IMR-90 (cell line): Measurements from ENCODE around the gene ZSCAN30. TPM values are rescaled to one million over a fixed set of nuclear protein-coding genes. Genes with fewer than 3 reads are reported as not detected.

Experiments
- ATAC-seq: fragments of 200-7000 bp; cut with Tn5 transposase; 2 replicates; pipeline ENCODE4 v1.9.1; 2020; ENCODE audit warnings: low read depth, mild to moderate bottlenecking, moderate library complexity
- BruUV-seq: library from RNA; stranded (reverse); fragments of 400-500 nt; replicated peaks from 2 replicates; lab custom pipeline; 2021; lab: Mats Ljungman, UMichigan
- CTCF ChIA-PET: fragments of 300-600 bp; formaldehyde crosslinking; extraction: SDS; loops from one replicate; lab custom pipeline; 2021; ENCODE audit warnings: antibody characterized with exemption; lab: Yijun Ruan, JAX
- POLR2A ChIA-PET: fragments of 300-600 bp; sonication (Branson Sonifier 250); formaldehyde crosslinking; loops from one replicate; lab custom pipeline; 2022; ENCODE audit warnings: antibody characterized with exemption; ENCODE audit not compliant: unreplicated experiment; lab: Charles Lee
- DNase-seq: peaks from one replicate; pipeline ENCODE4 v3.0.0; 2013
- H2AFZ ChIP-seq: replicated peaks from 2 replicates; pipeline ENCODE3; 2013; ENCODE audit warnings: low read length, mild to moderate bottlenecking; ENCODE audit not compliant: poor library complexity
- H2AK5ac ChIP-seq: 2 replicates; pipeline ENCODE4 v1.6.1; 2013; ENCODE audit warnings: low read depth, low read length, inconsistent platforms
- H2AK9ac ChIP-seq: replicated peaks from 2 replicates; pipeline ENCODE3; 2013; ENCODE audit warnings: mild to moderate bottlenecking, low read depth, low read length, moderate library complexity; ENCODE audit not compliant: poor library complexity
- H2BK120ac ChIP-seq: 2 replicates; pipeline ENCODE4 v1.6.1; 2013; ENCODE audit warnings: low read depth, low read length, inconsistent platforms
- H2BK15ac ChIP-seq: 3 replicates; pipeline ENCODE4 v1.6.1; 2013; ENCODE audit warnings: low read depth, low read length, inconsistent platforms
- H2BK20ac ChIP-seq: 2 replicates; pipeline ENCODE4 v1.6.1; 2013; ENCODE audit warnings: low read depth, mild to moderate bottlenecking, inconsistent platforms, low read length, moderate library complexity
- H2BK5ac ChIP-seq: 2 replicates; pipeline ENCODE4 v1.6.1; 2013; ENCODE audit warnings: mild to moderate bottlenecking, low read depth, low read length, inconsistent platforms; ENCODE audit not compliant: poor library complexity, severe bottlenecking
- H3K14ac ChIP-seq: replicated peaks from 2 replicates; pipeline ENCODE4 v1.6.1; 2013; ENCODE audit warnings: low read depth, low read length, inconsistent platforms
- H3K18ac ChIP-seq: 2 replicates; pipeline ENCODE4 v1.6.1; 2013; ENCODE audit warnings: low read depth, low read length, control low read depth
- H3K23ac ChIP-seq: 2 replicates; pipeline ENCODE4 v1.6.1; 2013; ENCODE audit warnings: low read depth, low read length, inconsistent platforms
- H3K27ac ChIP-seq: 2 replicates; pipeline ENCODE4 v1.5.1; 2013; ENCODE audit warnings: mild to moderate bottlenecking, control low read depth, low read length; ENCODE audit not compliant: insufficient read depth
- H3K27me3 ChIP-seq: 2 replicates; pipeline ENCODE4 v1.6.1; 2013; ENCODE audit warnings: low read length; ENCODE audit not compliant: control insufficient read depth, insufficient read depth
- H3K36me3 ChIP-seq: 2 replicates; pipeline ENCODE4 v1.6.1; 2013; ENCODE audit warnings: low read length, mixed read lengths; ENCODE audit not compliant: control insufficient read depth, insufficient read depth
- H3K4ac ChIP-seq: 2 replicates; pipeline ENCODE4 v1.6.1; 2013; ENCODE audit warnings: low read depth, low read length, inconsistent platforms
- H3K4me1 ChIP-seq: 2 replicates; pipeline ENCODE4 v1.6.1; 2013; ENCODE audit warnings: low read length, mixed read lengths; ENCODE audit not compliant: control insufficient read depth, insufficient read depth
- H3K4me2 ChIP-seq: 2 replicates; pipeline ENCODE4 v1.6.1; 2013; ENCODE audit warnings: low read depth, mild to moderate bottlenecking, control low read depth, low read length, moderate library complexity
- H3K4me3 ChIP-seq: 2 replicates; pipeline ENCODE4 v1.5.1; 2013; ENCODE audit warnings: low read depth, mild to moderate bottlenecking, control low read depth, low read length, moderate library complexity; ENCODE audit not compliant: insufficient read depth
- H3K56ac ChIP-seq: 2 replicates; pipeline ENCODE4 v1.6.1; 2013; ENCODE audit warnings: low read length, inconsistent platforms; ENCODE audit not compliant: insufficient read depth; ENCODE audit errors: extremely low read depth
- H3K79me1 ChIP-seq, 2 experiments: 2 replicates each; pipeline ENCODE4 v1.6.1; 2013; ENCODE audit warnings: low read length in 2 of 2, inconsistent platforms in 1 of 2, low read depth in 1 of 2
- H3K9ac ChIP-seq: 2 replicates; pipeline ENCODE4 v1.6.1; 2013; ENCODE audit warnings: low read depth, low read length, control low read depth
- H3K9me1 ChIP-seq: 2 replicates; pipeline ENCODE4 v1.6.1; 2013; ENCODE audit warnings: low read length, inconsistent platforms; ENCODE audit not compliant: insufficient read depth
- H3K9me3 ChIP-seq: 2 replicates; pipeline ENCODE4 v1.6.1; 2013; ENCODE audit warnings: low read length; ENCODE audit not compliant: control insufficient read depth, insufficient read depth
- H4K20me1 ChIP-seq: 2 replicates; pipeline ENCODE4 v1.6.1; 2013; ENCODE audit warnings: low read length, inconsistent platforms; ENCODE audit not compliant: insufficient read depth
- H4K5ac ChIP-seq: 2 replicates; pipeline ENCODE4 v1.6.1; 2013; ENCODE audit warnings: mild to moderate bottlenecking, low read depth, low read length, control low read depth
- H4K8ac ChIP-seq, 2 experiments: 2 replicates each; pipeline ENCODE4 v1.6.1; 2013; ENCODE audit warnings: low read depth in 2 of 2, low read length in 2 of 2, control low read depth in 1 of 2, inconsistent platforms in 1 of 2
- H4K91ac ChIP-seq: 2 replicates; pipeline ENCODE4 v1.6.1; 2013; ENCODE audit warnings: low read depth, low read length, inconsistent platforms; ENCODE audit not compliant: insufficient read depth
- BHLHE40 ChIP-seq: fragments of 150-350 bp; IDR thresholded peaks from 2 replicates; pipeline ENCODE4 v1.6.1; 2016; ENCODE audit warnings: mild to moderate bottlenecking, low read depth, low read length
- CEBPB ChIP-seq: IDR thresholded peaks from 2 replicates; pipeline ENCODE4 v1.6.1; 2012; ENCODE audit warnings: low read depth, low read length, improper control_type of control experiment
- CHD1 ChIP-seq: IDR thresholded peaks from 2 replicates; pipeline ENCODE4 v1.6.1; 2012; ENCODE audit warnings: low read depth, low read length, improper control_type of control experiment
- ELK1 ChIP-seq: fragments of 150-350 bp; IDR thresholded peaks from 2 replicates; pipeline ENCODE4 v1.6.1; 2016; ENCODE audit warnings: low read depth, mild to moderate bottlenecking, low read length, moderate library complexity, borderline replicate concordance
- FOS ChIP-seq: fragments of 150-350 bp; IDR thresholded peaks from 2 replicates; pipeline ENCODE4 v1.6.1; 2016; ENCODE audit warnings: low read depth, low read length
- MAFK ChIP-seq: IDR thresholded peaks from 2 replicates; pipeline ENCODE4 v1.6.1; 2012; ENCODE audit warnings: low read depth, low read length, improper control_type of control experiment
- NFE2L2 ChIP-seq: fragments of 150-350 bp; IDR thresholded peaks from 2 replicates; pipeline ENCODE4 v1.6.1; 2016; ENCODE audit warnings: low read depth, mild to moderate bottlenecking, low read length
- RCOR1 ChIP-seq: IDR thresholded peaks from 2 replicates; pipeline ENCODE4 v1.6.1; 2012; ENCODE audit warnings: mild to moderate bottlenecking, low read length, improper control_type of control experiment; ENCODE audit not compliant: insufficient replicate concordance
- RFX5 ChIP-seq: IDR thresholded peaks from 2 replicates; pipeline ENCODE4 v1.8.0; 2012; ENCODE audit warnings: low read depth, mild to moderate bottlenecking, low read length, moderate library complexity
- SMC3 ChIP-seq: fragments of 150-350 bp; IDR thresholded peaks from 2 replicates; pipeline ENCODE4 v1.6.1; 2016; ENCODE audit warnings: low read depth, mild to moderate bottlenecking, antibody characterized with exemption, low read length, moderate library complexity
- USF2 ChIP-seq: fragments of 150-350 bp; IDR thresholded peaks from 2 replicates; pipeline ENCODE4 v1.6.1; 2017; ENCODE audit warnings: mild to moderate bottlenecking, antibody characterized with exemption, low read length, low read depth
- WGBS, 2 experiments: methylation state at CpG; one replicate each; pipeline versions ENCODE4 v1.1.5 to v1.1.7; 2013; ENCODE audit warnings: missing lambda C conversion rate in 2 of 2; ENCODE audit not compliant: insufficient read length in 1 of 2; ENCODE audit errors: extremely low coverage in 2 of 2; 5-methylcytosine and 5-hydroxymethylcytosine counted together
- dilution Hi-C: fragments of 300-500 bp; cut with HindIII; formaldehyde crosslinking; loops from one replicate; pipeline ENCODE4 v1.14.3; 2018; ENCODE audit warnings: low sequenced_read_pairs; ENCODE audit not compliant: unreplicated experiment
- in situ Hi-C: fragments of 300-500 bp; cut with MboI; formaldehyde crosslinking; loops from 3 replicates; pipeline ENCODE4 v1.14.3; 2019; ENCODE audit warnings: low sequenced_read_pairs, inconsistent platforms, mixed read lengths
- intact Hi-C: fragments of 100-400 bp; cut with micrococcal nuclease; formaldehyde crosslinking; loops from 2 replicates; pipeline ENCODE4 v1.10.0; 2022
- polyA plus RNA-seq, 3 experiments: library from polyadenylated mRNA; depleted of rRNA; stranded (reverse); fragments of >200 nt; gene quantifications; 2 replicates each; pipeline ENCODE4 v1.2.3, GENCODE V29; 2012; ENCODE audit warnings: low replicate concordance in 1 of 3
- total RNA-seq: library from RNA; depleted of rRNA; stranded (reverse); fragments of >200 nt; gene quantifications from 2 replicates; pipeline ENCODE4 v1.2.3, GENCODE V29; 2012

Gene ZSCAN30
- total and polyA plus RNA-seq, 2 of the 4 experiments (the other 2 are of a cell fraction), result 9.9 to 17.7 TPM

GRCh38 chr18:35337286-35337685 lies 47.3 kb upstream of the ZSCAN30 start:
- ChIA-PET CTCF (no interaction called here), POLR2A (no interaction called here)
- Histone ChIP-seq H3K36me3 (peaks cover 46% of the 10 kb centered on the region), H2AK5ac (no peak overlapping the region), H3K23ac (no peak overlapping the region), H2BK5ac (no peak overlapping the region), H4K8ac (no peak overlapping the region), H3K27me3 (no peaks in the 10 kb centered on the region), H2AK9ac (no peak overlapping the region), H3K4me2 (no peak overlapping the region), H2BK15ac (no peak overlapping the region), H2AFZ (no peak overlapping the region), H3K9ac (no peak overlapping the region), H3K9me1 (peaks cover 4% of the 10 kb centered on the region; the same call in 1 of the 2 replicates), H3K4me1 (no peaks in the 10 kb centered on the region), H3K9me3 (no peaks in the 10 kb centered on the region), H3K27ac (no peak overlapping the region), H4K20me1 (peaks cover 41% of the 10 kb centered on the region), H2BK120ac (no peak overlapping the region), H3K79me1 (peaks cover 26 to 48% of the 10 kb centered on the region in 2 experiments), H4K91ac (no peak overlapping the region), H3K4me3 (no peak overlapping the region), H3K4ac (no peak overlapping the region), H3K56ac (no peak overlapping the region), H4K5ac (no peak overlapping the region), H3K18ac (no peak overlapping the region), H2BK20ac (no peak overlapping the region), H3K14ac (no peak overlapping the region)
- TF ChIP-seq CHD1 (no peak), USF2 (no peak), ELK1 (no peak), FOS (no peak), NFE2L2 (no peak), SMC3 (no peak), BHLHE40 (no peak), RFX5 (no peak), CEBPB (no peak), RCOR1 (no peak), MAFK (no peak)
- DNase-seq (no peak), ATAC-seq (no peak)
- dilution Hi-C loops, result no loop called here
- intact Hi-C loops, result no loop called here
- no TSS peak for BruUV-seq
- in situ Hi-C loops, result no loop called here
- WGBS, 2 experiments, result 100% methylated on average over 2 of the region's 5 CpGs; no CpG with 5 or more reads in 1 of the 2 experiments
